Loucy (cell line): ENCODE results near the gene ACE.

Experiments
- EZH2phosphoT487 ChIP-seq: fragments of 200-600 bp; IDR thresholded peaks from 2 replicates; pipeline ENCODE4 v1.6.1; 2018; ENCODE audit warnings: antibody characterized with exemption, mild to moderate bottlenecking, moderate library complexity, borderline replicate concordance
- TF ChIP-seq, protein P1 (sequence below): fragments of 200-600 bp; sonication (generic); conservative IDR thresholded peaks from 2 replicates; pipeline ENCODE4 v1.5.1; 2014; ENCODE audit warnings: mild to moderate bottlenecking, antibody characterized with exemption, low read length

DNA sequence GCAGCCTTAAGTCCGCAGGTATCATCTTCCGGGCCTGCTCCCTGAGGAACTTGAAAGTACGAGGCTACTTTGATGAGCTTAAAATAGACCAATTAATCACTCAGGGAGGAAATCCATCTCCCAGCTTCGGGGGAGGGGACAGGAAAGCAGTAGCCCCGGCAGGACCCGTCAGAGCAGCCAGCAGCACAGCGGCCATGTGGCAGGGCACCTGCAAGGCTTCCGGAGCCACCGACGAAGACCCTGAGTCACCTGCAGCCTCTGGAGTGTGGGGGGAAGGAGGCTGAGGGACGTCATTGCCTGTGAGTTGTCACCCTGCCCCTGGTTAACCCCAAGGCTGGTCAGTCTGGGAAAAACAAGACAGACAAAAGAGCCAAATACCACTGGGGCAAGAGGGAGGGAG is 26.3 kb upstream of the ACE start:
- no peak for TF ChIP-seq EZH2phosphoT487
- TF ChIP-seq, protein P1, sequence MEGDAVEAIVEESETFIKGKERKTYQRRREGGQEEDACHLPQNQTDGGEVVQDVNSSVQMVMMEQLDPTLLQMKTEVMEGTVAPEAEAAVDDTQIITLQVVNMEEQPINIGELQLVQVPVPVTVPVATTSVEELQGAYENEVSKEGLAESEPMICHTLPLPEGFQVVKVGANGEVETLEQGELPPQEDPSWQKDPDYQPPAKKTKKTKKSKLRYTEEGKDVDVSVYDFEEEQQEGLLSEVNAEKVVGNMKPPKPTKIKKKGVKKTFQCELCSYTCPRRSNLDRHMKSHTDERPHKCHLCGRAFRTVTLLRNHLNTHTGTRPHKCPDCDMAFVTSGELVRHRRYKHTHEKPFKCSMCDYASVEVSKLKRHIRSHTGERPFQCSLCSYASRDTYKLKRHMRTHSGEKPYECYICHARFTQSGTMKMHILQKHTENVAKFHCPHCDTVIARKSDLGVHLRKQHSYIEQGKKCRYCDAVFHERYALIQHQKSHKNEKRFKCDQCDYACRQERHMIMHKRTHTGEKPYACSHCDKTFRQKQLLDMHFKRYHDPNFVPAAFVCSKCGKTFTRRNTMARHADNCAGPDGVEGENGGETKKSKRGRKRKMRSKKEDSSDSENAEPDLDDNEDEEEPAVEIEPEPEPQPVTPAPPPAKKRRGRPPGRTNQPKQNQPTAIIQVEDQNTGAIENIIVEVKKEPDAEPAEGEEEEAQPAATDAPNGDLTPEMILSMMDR = no peak
